ENCODE results near the gene AQP6.

AQP6 gene

DNA sequence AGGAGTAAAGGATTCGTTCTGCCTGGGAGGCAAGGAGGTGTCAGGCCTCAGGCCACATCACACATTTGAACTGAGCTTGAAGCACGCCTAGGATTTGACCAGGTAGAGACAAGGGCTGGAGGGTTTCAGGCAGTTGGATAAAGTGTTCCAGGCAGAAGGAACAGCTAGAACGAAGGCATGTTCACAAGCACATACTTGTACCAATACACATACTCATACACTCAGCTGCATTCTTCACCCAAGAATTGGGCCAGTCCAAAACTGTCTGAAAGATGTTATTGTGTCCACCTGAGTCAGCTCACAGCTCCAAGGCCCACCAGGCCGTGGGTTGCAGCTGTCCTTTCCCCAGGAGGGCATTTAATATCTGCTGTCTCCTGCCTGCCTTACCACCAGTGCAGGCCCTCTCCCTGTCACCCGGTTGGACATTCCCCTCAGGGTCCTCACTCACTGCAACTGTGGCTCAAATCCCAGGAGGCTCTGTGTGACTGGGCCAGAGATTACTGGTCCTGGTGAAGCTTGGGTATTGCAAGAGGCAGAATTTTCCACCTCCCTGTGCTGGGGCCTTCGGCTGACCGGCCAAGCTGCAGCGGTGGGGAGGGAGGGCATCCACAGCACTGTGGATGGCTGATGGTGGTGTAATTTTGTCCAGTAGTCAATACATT lies 35.0 kb upstream of the AQP6 start:
- Histone ChIP-seq H3K9me3 (replicated peaks; ENCODE audit: insufficient read depth, low read length) (no peaks in the 10 kb centered on the region), H3K4me3 (ENCODE audit: low read length) (no peak overlapping the region), H4K20me1 (ENCODE audit: insufficient read depth, low read length) (no peaks in the 10 kb centered on the region), H3F3A (ENCODE audit: insufficient read depth, low read length) (no peaks in the 10 kb centered on the region), H3K27me3 (replicated peaks; ENCODE audit: insufficient read depth, low read length) (no peaks in the 10 kb centered on the region), H3K79me2 (ENCODE audit: low read length) (no peaks in the 10 kb centered on the region), H3K9ac (ENCODE audit: low read length) (no peak overlapping the region), H2AFZ (ENCODE audit: low read length) (no peak overlapping the region), H3K9me2 (replicated peaks; ENCODE audit: insufficient read depth, low read length) (no peaks in the 10 kb centered on the region), H3K4me1 (ENCODE audit: low read length) (no peaks in the 10 kb centered on the region), H3K36me3 (replicated peaks; ENCODE audit: insufficient read depth, low read length) (no peaks in the 10 kb centered on the region), H3K27ac (ENCODE audit: low read length) (no peak overlapping the region), H3K4me2 (ENCODE audit: low read depth, low read length) (no peak overlapping the region)
- no peak for DNase-seq
- no peak for TF ChIP-seq EZH2phosphoT487 (IDR thresholded peaks at IDR 0.05; ENCODE audit: low read length)
- no peak for TF ChIP-seq EZH2 (optimal IDR thresholded peaks at IDR 0.05; ENCODE audit: low read depth, low read length)
- TF ChIP-seq, protein P1, sequence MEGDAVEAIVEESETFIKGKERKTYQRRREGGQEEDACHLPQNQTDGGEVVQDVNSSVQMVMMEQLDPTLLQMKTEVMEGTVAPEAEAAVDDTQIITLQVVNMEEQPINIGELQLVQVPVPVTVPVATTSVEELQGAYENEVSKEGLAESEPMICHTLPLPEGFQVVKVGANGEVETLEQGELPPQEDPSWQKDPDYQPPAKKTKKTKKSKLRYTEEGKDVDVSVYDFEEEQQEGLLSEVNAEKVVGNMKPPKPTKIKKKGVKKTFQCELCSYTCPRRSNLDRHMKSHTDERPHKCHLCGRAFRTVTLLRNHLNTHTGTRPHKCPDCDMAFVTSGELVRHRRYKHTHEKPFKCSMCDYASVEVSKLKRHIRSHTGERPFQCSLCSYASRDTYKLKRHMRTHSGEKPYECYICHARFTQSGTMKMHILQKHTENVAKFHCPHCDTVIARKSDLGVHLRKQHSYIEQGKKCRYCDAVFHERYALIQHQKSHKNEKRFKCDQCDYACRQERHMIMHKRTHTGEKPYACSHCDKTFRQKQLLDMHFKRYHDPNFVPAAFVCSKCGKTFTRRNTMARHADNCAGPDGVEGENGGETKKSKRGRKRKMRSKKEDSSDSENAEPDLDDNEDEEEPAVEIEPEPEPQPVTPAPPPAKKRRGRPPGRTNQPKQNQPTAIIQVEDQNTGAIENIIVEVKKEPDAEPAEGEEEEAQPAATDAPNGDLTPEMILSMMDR (IDR thresholded peaks at IDR 0.05; ENCODE audit: low read length): no peak

DNA sequence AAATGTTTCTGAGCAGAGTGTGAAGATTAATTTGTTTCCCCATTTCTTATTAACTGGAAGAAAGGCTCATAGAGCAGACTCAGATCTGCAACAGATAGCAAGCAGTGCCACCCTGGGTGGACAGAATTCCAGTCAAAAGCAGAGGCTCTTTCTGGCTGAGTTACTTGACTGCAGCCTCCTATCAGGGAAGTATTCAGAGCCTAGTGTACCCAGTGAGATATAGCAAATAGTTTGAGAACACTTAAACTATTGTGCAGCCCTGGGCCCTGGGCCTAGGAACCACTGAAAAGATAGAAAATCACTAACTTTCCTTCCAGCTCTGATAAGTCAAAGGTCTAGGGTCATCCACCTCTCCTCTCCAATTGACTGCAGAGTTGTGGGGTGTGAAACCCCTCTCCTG lies 33.4 kb upstream of the AQP6 start:
- Histone ChIP-seq H3K4me2 (ENCODE audit: low read depth, low read length) (no peak overlapping the region), H3K27ac (ENCODE audit: low read length) (no peak overlapping the region), H3K27me3 (replicated peaks; ENCODE audit: insufficient read depth, low read length) (no peaks in the 10 kb centered on the region), H3K9me3 (replicated peaks; ENCODE audit: insufficient read depth, low read length) (no peaks in the 10 kb centered on the region), H3K9me2 (replicated peaks; ENCODE audit: insufficient read depth, low read length) (no peaks in the 10 kb centered on the region), H2AFZ (ENCODE audit: low read length) (no peak overlapping the region), H3K4me1 (ENCODE audit: low read length) (no peaks in the 10 kb centered on the region), H3K79me2 (ENCODE audit: low read length) (no peaks in the 10 kb centered on the region), H3K36me3 (replicated peaks; ENCODE audit: insufficient read depth, low read length) (no peaks in the 10 kb centered on the region), H3F3A (ENCODE audit: insufficient read depth, low read length) (no peaks in the 10 kb centered on the region), H3K9ac (ENCODE audit: low read length) (no peak overlapping the region), H3K4me3 (ENCODE audit: low read length) (no peak overlapping the region), H4K20me1 (ENCODE audit: insufficient read depth, low read length) (no peaks in the 10 kb centered on the region)
- no peak for TF ChIP-seq EZH2 (optimal IDR thresholded peaks at IDR 0.05; ENCODE audit: low read depth, low read length)
- TF ChIP-seq, protein P1 (IDR thresholded peaks at IDR 0.05; ENCODE audit: low read length): no peak
- TF ChIP-seq EZH2phosphoT487 (IDR thresholded peaks at IDR 0.05; ENCODE audit: low read length): no peak
- no peak for DNase-seq

DNA sequence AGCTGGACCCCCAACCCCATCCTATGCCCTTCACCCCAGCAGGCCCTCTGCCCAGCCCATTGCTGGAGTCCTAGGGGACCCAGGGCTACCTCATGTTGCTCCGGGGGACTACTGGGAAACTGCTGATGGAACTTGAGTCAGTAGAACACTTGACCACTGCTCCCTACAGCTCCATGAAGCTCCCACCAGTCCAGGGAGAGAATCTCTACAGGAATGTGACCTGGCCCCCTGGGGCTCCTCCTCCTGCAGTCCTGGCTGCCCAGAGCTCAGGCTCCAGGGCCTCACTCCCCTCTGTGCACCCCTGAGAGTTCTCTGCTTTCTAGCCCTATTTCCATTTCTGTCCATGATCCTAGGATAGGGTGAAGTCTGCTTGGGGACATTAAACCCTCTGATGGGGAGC lies 33.0 kb upstream of the AQP6 start:
- Histone ChIP-seq H3K9me3 (replicated peaks; ENCODE audit: insufficient read depth, low read length) (no peaks in the 10 kb centered on the region), H3F3A (ENCODE audit: insufficient read depth, low read length) (no peaks in the 10 kb centered on the region), H3K9ac (ENCODE audit: low read length) (no peak overlapping the region), H3K79me2 (ENCODE audit: low read length) (no peaks in the 10 kb centered on the region), H3K4me1 (ENCODE audit: low read length) (no peaks in the 10 kb centered on the region), H3K9me2 (replicated peaks; ENCODE audit: insufficient read depth, low read length) (no peaks in the 10 kb centered on the region), H3K27me3 (replicated peaks; ENCODE audit: insufficient read depth, low read length) (no peaks in the 10 kb centered on the region), H3K27ac (ENCODE audit: low read length) (no peak overlapping the region), H4K20me1 (ENCODE audit: insufficient read depth, low read length) (no peaks in the 10 kb centered on the region), H3K4me2 (ENCODE audit: low read depth, low read length) (no peak overlapping the region), H2AFZ (ENCODE audit: low read length) (no peak overlapping the region), H3K4me3 (ENCODE audit: low read length) (no peak overlapping the region), H3K36me3 (replicated peaks; ENCODE audit: insufficient read depth, low read length) (no peaks in the 10 kb centered on the region)
- TF ChIP-seq EZH2phosphoT487 (IDR thresholded peaks at IDR 0.05; ENCODE audit: low read length) (no peak), EZH2 (optimal IDR thresholded peaks at IDR 0.05; ENCODE audit: low read depth, low read length) (no peak)
- TF ChIP-seq, protein P1 (IDR thresholded peaks at IDR 0.05; ENCODE audit: low read length): no peak
- no peak for DNase-seq
